Ovary (tissue), 9 donors: ENCODE results near the gene CDH11. TPM values are rescaled to one million over a fixed set of nuclear protein-coding genes. Genes with fewer than 3 reads are reported as not detected.

Experiments used
- DNase-seq, 5 donors: peaks; one replicate each; pipeline ENCODE4 v3.0.0-alpha.2; 2019 to 2020
- H3K27ac ChIP-seq, 2 donors: fragments of 200-600 bp; one replicate each; pipeline versions ENCODE4 v1.5.1 to v1.8.0; 2019 to 2022
- H3K27me3 ChIP-seq: fragments of 200-600 bp; one replicate; pipeline ENCODE4 v1.8.0; 2022
- H3K36me3 ChIP-seq: fragments of 200-600 bp; sonication (generic); one replicate; pipeline ENCODE4 v1.5.1; 2019
- H3K4me1 ChIP-seq: one replicate; pipeline ENCODE4 v1.8.1; 2013; ENCODE audit warnings: mild to moderate bottlenecking, moderate library complexity; ENCODE audit not compliant: insufficient read depth
- H3K4me3 ChIP-seq: fragments of 200-600 bp; sonication (generic); one replicate; pipeline ENCODE4 v1.5.1; 2017
- H3K9me3 ChIP-seq, 2 donors: fragments of 200-600 bp in 1 of 2; sonication (generic) in 1 of 2; one replicate each; pipeline versions ENCODE4 v1.5.1 to v1.8.1; 2013 to 2019; ENCODE audit warnings: mild to moderate bottlenecking in 1 of 2, moderate library complexity in 1 of 2
- EP300 ChIP-seq: sonication (generic); formaldehyde crosslinking; IDR thresholded peaks from one replicate; pipeline ENCODE4 v1.6.1; 2017; ENCODE audit warnings: antibody characterized with exemption
- POLR2A ChIP-seq: fragments of 450-650 bp; IDR thresholded peaks from one replicate; pipeline ENCODE4 v1.6.1; 2017; ENCODE audit warnings: antibody characterized with exemption, mild to moderate bottlenecking, moderate library complexity
- WGBS, 3 donors: extraction: QIAGEN DNeasy Blood & Tissue Kit in 1 of 3; methylation state at CpG; one replicate each; pipeline versions ENCODE4 v1.1.5 to v1.1.7; 2013 to 2017; 5-methylcytosine and 5-hydroxymethylcytosine counted together
- intact Hi-C, 4 donors: fragments of 100-400 bp; cut with DNase I; formaldehyde crosslinking; loops; one replicate each; pipeline versions ENCODE4 v1.11.0 to v1.15.1; 2022 to 2023
- polyA plus RNA-seq, 2 donors: library from polyadenylated mRNA; stranded (reverse); fragments of 200-250 nt in 1 of 2; fragments of 350-450 nt in 1 of 2; fragmentation: Illumina TruSeq in 1 of 2; extraction: RNeasy Lipid Tissue Mini Kit (QIAGEN cat#74804) in 1 of 2; gene quantifications; one replicate each; pipeline ENCODE4 v1.2.3, GENCODE V29; 2013 to 2014
- total RNA-seq, 7 donors: library from RNA; depleted of rRNA in 2 of 7; stranded (reverse); fragments of >200 nt in 2 of 7; fragmentation: NEBNext Ultra II Directional in 3 of 7; extraction: Animal tissue kit (Norgen Biotek cat#: 25700) in 3 of 7; gene quantifications; one replicate each; pipeline versions ENCODE4 v1.1.0 to v1.2.4, GENCODE V29; 2016 to 2023
- TF ChIP-seq, protein P1 (sequence below), 3 donors: fragments of 450-650 bp in 2 of 3; fragments of 200-600 bp in 1 of 3; IDR thresholded peaks; one replicate each; pipeline versions ENCODE4 v1.5.1 to v1.8.0; 2016 to 2022; ENCODE audit warnings: antibody characterized with exemption in 3 of 3, mild to moderate bottlenecking in 1 of 3
- donor health status: DM: no; HTN: no; CAD: no; lungs with moderate emphysema.
- donor health status: DM: no; HTN: no; CAD: no.
- donor health status: Bipolar disorder and iron deficiency.
- donor health status: DM: yes; HTN: yes; CAD: no.
- donor health status: DM: no; HTN: no; CAD: no.
- donor health status: DM: yes; HTN: yes; CAD: no.

Gene CDH11
- total and polyA plus RNA-seq, 9 donors = 118 to 858 (median 478) TPM

DNA sequence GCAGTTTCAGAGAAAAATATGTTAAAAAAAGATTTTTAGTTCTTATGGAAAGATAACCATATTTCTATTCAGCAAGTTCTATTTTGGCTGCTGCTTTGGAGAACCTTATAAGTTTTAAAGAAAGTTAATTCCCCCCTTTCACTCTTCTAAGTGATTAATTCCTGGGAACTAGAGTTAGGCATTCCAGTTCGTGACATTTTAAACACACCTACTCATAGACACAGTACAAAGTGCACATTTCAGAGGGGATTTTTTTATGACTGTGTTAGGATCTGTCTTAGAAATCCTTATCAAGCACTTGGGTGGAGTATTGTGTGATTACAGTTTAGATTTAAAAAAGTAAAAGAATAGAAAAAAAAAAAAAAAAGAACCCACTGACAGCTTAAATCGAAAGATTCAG, 3.5 kb upstream of the CDH11 start:
- intact Hi-C loops = loop anchor here in 2 of 4 donors (10.0 kb wide), 3 partner anchors 49 to 1139 kb away; no protein-coding TSS in a partner anchor
- no peaks in the 10 kb centered on the region for H3K9me3 ChIP-seq
- H3K4me3 ChIP-seq = no peak overlapping the region
- TF ChIP-seq EP300 (no peak), POLR2A (no peak)
- TF ChIP-seq, protein P1, sequence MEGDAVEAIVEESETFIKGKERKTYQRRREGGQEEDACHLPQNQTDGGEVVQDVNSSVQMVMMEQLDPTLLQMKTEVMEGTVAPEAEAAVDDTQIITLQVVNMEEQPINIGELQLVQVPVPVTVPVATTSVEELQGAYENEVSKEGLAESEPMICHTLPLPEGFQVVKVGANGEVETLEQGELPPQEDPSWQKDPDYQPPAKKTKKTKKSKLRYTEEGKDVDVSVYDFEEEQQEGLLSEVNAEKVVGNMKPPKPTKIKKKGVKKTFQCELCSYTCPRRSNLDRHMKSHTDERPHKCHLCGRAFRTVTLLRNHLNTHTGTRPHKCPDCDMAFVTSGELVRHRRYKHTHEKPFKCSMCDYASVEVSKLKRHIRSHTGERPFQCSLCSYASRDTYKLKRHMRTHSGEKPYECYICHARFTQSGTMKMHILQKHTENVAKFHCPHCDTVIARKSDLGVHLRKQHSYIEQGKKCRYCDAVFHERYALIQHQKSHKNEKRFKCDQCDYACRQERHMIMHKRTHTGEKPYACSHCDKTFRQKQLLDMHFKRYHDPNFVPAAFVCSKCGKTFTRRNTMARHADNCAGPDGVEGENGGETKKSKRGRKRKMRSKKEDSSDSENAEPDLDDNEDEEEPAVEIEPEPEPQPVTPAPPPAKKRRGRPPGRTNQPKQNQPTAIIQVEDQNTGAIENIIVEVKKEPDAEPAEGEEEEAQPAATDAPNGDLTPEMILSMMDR (IDR thresholded peaks at IDR 0.05) = no peak
- H3K36me3 ChIP-seq = no peaks in the 10 kb centered on the region
- H3K4me1 ChIP-seq = no peaks in the 10 kb centered on the region
- WGBS, 3 donors = 14 to 17% (median 15%) methylated on average over 2 of the region's 2 CpGs
- no peaks in the 10 kb centered on the region for H3K27me3 ChIP-seq
- DNase-seq = no peak
- peak overlapping the region; percentile 50 to 100 for H3K27ac ChIP-seq

DNA sequence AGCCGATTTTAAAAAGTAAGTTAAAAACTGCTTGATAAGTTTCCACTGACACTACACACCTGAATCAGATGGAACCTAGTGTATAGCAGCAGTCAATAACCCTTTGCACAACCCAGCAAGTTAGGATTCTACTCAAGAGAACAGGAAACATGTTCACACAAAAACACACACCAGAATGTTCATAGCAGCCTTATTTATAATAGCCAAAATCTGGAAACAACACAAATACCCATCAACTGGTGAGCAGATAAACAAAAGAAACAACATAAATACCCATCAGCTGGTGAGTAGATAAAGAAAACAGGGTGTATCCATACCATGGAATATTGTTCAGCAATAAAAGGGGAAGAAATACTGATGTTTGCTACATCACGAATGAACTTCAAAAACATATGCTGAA, 2.7 kb upstream of the CDH11 start:
- peak overlapping the region; percentile 59 for H3K4me3 ChIP-seq
- H3K27ac ChIP-seq = peak overlapping the region in 1 of 2 donors; percentile 100
- TF ChIP-seq EP300 (no peak), POLR2A (no peak)
- TF ChIP-seq, protein P1 (IDR thresholded peaks at IDR 0.05) = no peak

DNA sequence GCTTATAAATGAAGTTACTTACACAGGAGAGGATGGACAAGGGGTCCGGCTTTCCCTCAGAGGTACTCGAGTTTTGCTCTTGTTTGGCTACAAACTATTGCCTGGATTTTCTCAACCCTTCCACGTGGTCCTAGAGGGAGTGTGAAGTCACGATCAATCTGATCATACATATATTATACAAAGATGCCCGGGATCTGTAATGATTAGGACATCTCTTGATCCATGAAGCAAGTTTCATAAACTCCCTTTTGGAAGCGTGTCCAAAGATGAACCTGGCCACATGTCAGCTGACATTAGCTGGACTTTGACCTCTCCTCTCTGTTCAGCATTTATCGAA, 2.3 kb upstream of the CDH11 start:
- intact Hi-C loops = loop anchor here in 2 of 4 donors (5.0 to 10.0 kb wide), 4 partner anchors 51 to 1141 kb away; no protein-coding TSS in a partner anchor
- WGBS, 3 donors = 5 to 11% (median 7%) methylated on average over 7 of the region's 7 CpGs
- TF ChIP-seq EP300 = no peak
- TF ChIP-seq POLR2A = no peak
- TF ChIP-seq, protein P1 (IDR thresholded peaks at IDR 0.05) = no peak
- no peaks in the 10 kb centered on the region for H3K9me3 ChIP-seq
- no peaks in the 10 kb centered on the region for H3K36me3 ChIP-seq
- no peak for DNase-seq
- no peaks in the 10 kb centered on the region for H3K27me3 ChIP-seq
- H3K4me3 ChIP-seq = peak overlapping the region; percentile 59
- H3K27ac ChIP-seq = peak overlapping the region; percentile 91 to 100
- H3K4me1 ChIP-seq = no peaks in the 10 kb centered on the region

More for the DNA sequence above, 2.7 kb upstream of the CDH11 start:
- Histone ChIP-seq H3K9me3 (no peaks in the 10 kb centered on the region), H3K36me3 (no peaks in the 10 kb centered on the region), H3K27me3 (no peaks in the 10 kb centered on the region), H3K4me1 (no peaks in the 10 kb centered on the region)
- DNase-seq = no peak
- 18 to 33% (median 22%) methylated on average over 2 of the region's 2 CpGs for WGBS, 3 donors
- intact Hi-C loops = loop anchor here in 2 of 4 donors (5.0 to 10.0 kb wide), 4 partner anchors 50 to 1140 kb away; no protein-coding TSS in a partner anchor

DNA sequence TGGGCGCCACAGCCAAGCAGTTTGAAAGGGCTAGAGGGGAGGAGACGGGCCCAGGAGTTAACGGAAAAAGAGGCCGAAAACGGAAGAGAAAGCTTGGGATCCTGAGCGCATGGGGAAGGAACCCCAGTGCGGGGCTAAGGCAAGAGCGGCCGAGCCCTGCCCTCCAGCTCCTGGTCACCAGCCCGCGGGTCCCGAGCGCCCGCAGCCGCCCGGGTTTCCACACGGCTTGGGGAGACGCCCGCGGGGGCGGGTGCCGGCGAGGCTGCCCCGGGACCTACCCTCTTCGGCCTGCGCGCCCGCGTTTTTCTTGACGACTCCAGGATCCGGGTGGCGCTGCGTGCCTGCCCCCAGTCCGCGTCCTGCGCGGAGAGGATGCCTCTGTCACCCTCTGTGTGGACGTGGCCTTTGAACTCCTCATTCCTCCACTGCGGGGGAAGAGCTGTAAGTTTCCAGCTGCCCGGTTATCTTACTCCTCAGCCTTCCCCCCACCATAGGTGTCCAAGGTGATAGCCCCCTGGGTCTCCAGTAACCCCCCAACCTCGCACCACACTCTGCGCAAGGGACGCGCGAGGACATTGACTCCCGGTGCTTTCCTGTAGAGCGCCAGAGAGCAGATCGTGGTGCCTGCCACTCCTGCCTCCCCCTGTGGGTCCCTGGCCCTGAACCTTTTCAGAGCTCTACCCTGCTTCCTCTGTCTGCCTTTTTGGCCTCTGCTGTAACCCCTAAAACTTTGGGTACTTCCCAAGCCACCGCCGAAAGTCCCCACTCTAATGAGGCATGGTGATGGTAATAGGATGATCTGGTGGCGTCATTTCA, 1.7 kb upstream of the CDH11 start:
- no peaks in the 10 kb centered on the region for H3K27me3 ChIP-seq
- WGBS, 3 donors = 1 to 2% (median 1%) methylated on average over 26 to 51 of the region's 51 CpGs
- H3K27ac ChIP-seq = peak overlapping the region; percentile 91 to 100
- H3K9me3 ChIP-seq = no peaks in the 10 kb centered on the region
- H3K36me3 ChIP-seq = no peaks in the 10 kb centered on the region
- peak overlapping the region; percentile 59 for H3K4me3 ChIP-seq
- H3K4me1 ChIP-seq = no peaks in the 10 kb centered on the region
- peak; percentile 62 to 78 (median 74) for DNase-seq
- TF ChIP-seq POLR2A = no peak
- TF ChIP-seq, protein P1 (IDR thresholded peaks at IDR 0.05) = no peak
- no peak for TF ChIP-seq EP300
- intact Hi-C loops = loop anchor here in 2 of 4 donors (2.0 to 10.0 kb wide), 5 partner anchors 51 to 1143 kb away; no protein-coding TSS in a partner anchor
